HepG2 (cell line): Measurements from ENCODE around the gene IL11RA. TPM values are rescaled to one million over a fixed set of nuclear protein-coding genes. Genes with fewer than 3 reads are reported as not detected.
A peak's percentile ranks its signal among the peaks of the same experiment; 100 is the strongest.

Experiments
- CREM ChIP-seq, 2 experiments: sonication (generic) in 1 of 2; formaldehyde crosslinking in 1 of 2; IDR thresholded peaks; 2 replicates each; pipeline versions ENCODE4 v1.4.0 to v1.6.1; 2016 to 2020; ENCODE audit warnings: antibody characterized with exemption in 1 of 2, mild to moderate bottlenecking in 1 of 2, missing genetic modification reagents in 1 of 2
- CSRNP1 ChIP-seq: sonication (generic); formaldehyde crosslinking; IDR thresholded peaks from 2 replicates; pipeline ENCODE4 v1.8.1; 2023; ENCODE audit warnings: mild to moderate bottlenecking, missing genetic modification reagents
- GFI1 ChIP-seq: sonication (generic); formaldehyde crosslinking; IDR thresholded peaks from 2 replicates; pipeline ENCODE4 v1.5.0; 2020; ENCODE audit warnings: missing genetic modification reagents, mild to moderate bottlenecking, borderline replicate concordance
- HINFP ChIP-seq: sonication (generic); formaldehyde crosslinking; IDR thresholded peaks from 2 replicates; pipeline ENCODE4 v1.4.0; 2020; ENCODE audit warnings: low read depth, mild to moderate bottlenecking, missing genetic modification reagents
- HNF1B ChIP-seq: sonication (generic); formaldehyde crosslinking; IDR thresholded peaks from 2 replicates; pipeline ENCODE4 v1.5.1; 2020; ENCODE audit warnings: mild to moderate bottlenecking, moderate library complexity, missing genetic modification reagents
- MXD3 ChIP-seq: IDR thresholded peaks from 2 replicates; pipeline ENCODE4 v1.6.1; 2016; ENCODE audit warnings: mild to moderate bottlenecking, missing biosample characterization, missing genetic modification reagents
- NPAS2 ChIP-seq: sonication (generic); formaldehyde crosslinking; IDR thresholded peaks from 2 replicates; pipeline ENCODE4 v1.8.0; 2022; ENCODE audit warnings: mild to moderate bottlenecking, missing genetic modification reagents, borderline replicate concordance
- PAXIP1 ChIP-seq: sonication (generic); formaldehyde crosslinking; conservative IDR thresholded peaks from 2 replicates; pipeline ENCODE4 v1.4.0; 2020; ENCODE audit warnings: mild to moderate bottlenecking, missing genetic modification reagents, moderate library complexity
- POGK ChIP-seq: sonication (generic); formaldehyde crosslinking; conservative IDR thresholded peaks from 2 replicates; pipeline ENCODE4 v1.8.0; 2022; ENCODE audit warnings: mild to moderate bottlenecking, moderate library complexity, missing genetic modification reagents
- RXRB ChIP-seq: IDR thresholded peaks from 2 replicates; pipeline ENCODE4 v1.6.1; 2016; ENCODE audit warnings: borderline replicate concordance, missing genetic modification reagents, missing compliant biosample characterization
- SKIL ChIP-seq: sonication (generic); formaldehyde crosslinking; IDR thresholded peaks from 2 replicates; pipeline ENCODE4 v1.8.0; 2022; ENCODE audit warnings: missing genetic modification reagents, mild to moderate bottlenecking, moderate library complexity, borderline replicate concordance
- TRIM24 ChIP-seq: sonication (generic); formaldehyde crosslinking; IDR thresholded peaks from 2 replicates; pipeline ENCODE4 v1.8.0; 2022; ENCODE audit warnings: mild to moderate bottlenecking, missing genetic modification reagents
- polyA plus RNA-seq, 8 experiments: library from polyadenylated mRNA; depleted of rRNA in 3 of 8; stranded (reverse) in 7 of 8; unstranded in 1 of 8; fragments of >200 nt; fragmentation: Illumina TruSeq in 4 of 8; extraction: Trizol in 4 of 8; gene quantifications; 2 replicates each; pipeline versions ENCODE4 v1.2.1 to v1.2.3, GENCODE V29; 2011 to 2016; ENCODE audit warnings: low read depth in 4 of 8, missing spikeins in 1 of 8, mixed read lengths in 1 of 8; ENCODE audit not compliant: insufficient read depth in 1 of 8
- total RNA-seq, 5 experiments: library from RNA; depleted of rRNA; stranded (reverse); fragments of >200 nt; fragmentation: Illumina TruSeq; extraction: Trizol; gene quantifications; 2 replicates each; pipeline ENCODE4 v1.2.3, GENCODE V29; 2016; ENCODE audit warnings: low read depth in 1 of 5

The IL11RA gene
- total and polyA plus RNA-seq, 2 of the 13 experiments (the other 11 are each of a cell fraction or from before 2014, with no cell fraction given), result 2.0 to 4.2 TPM

GRCh38 chr9:34646211-34647083 is 5.5 kb upstream of the IL11RA start, which contains the start of gene GALT (continued):
- peak; percentile 50 for TF ChIP-seq PAXIP1 (CRISPR knock-in tag)
- peak; percentile 85 for TF ChIP-seq POGK (CRISPR knock-in tag)
- no peak for TF ChIP-seq NPAS2 (CRISPR knock-in tag)
- 0 out of 2 replicates have a peak, but pooled peaks have one; percentile 41 for TF ChIP-seq TRIM24
- peak; percentile 37; the same call in 1 of the 2 replicates for TF ChIP-seq HINFP (CRISPR knock-in tag)
- peak; percentile 53; the same call in 1 of the 2 replicates for TF ChIP-seq CREM (IDR thresholded peaks at IDR 0.05)
- no peak for TF ChIP-seq CREM (CRISPR knock-in tag; IDR thresholded peaks at IDR 0.05)
- peak; percentile 36; the same call in 1 of the 2 replicates for TF ChIP-seq HNF1B (CRISPR knock-in tag)
- peak; percentile 59; the same call in 1 of the 2 replicates for TF ChIP-seq MXD3 (CRISPR knock-in tag)
- peak; percentile 77 for TF ChIP-seq RXRB
- peak; percentile 71; the same call in 1 of the 2 replicates for TF ChIP-seq GFI1 (CRISPR knock-in tag)
- TF ChIP-seq CSRNP1 (CRISPR knock-in tag), result no peak
- peak; percentile 22; the same call in 1 of the 2 replicates for TF ChIP-seq SKIL (CRISPR knock-in tag)
